ES-I3 (cell line): Measurements from ENCODE around the gene SPG7.

Source experiments
- H3K36me3 ChIP-seq: 2 replicates; pipeline ENCODE4 v1.6.1; 2013; ENCODE audit warnings: mild to moderate bottlenecking, low read length, control low read depth, moderate library complexity; ENCODE audit not compliant: insufficient read depth
- H3K4me1 ChIP-seq: 2 replicates; pipeline ENCODE4 v1.6.1; 2013; ENCODE audit warnings: mild to moderate bottlenecking, control low read depth, low read length; ENCODE audit not compliant: insufficient read depth
- H3K9ac ChIP-seq: 2 replicates; pipeline ENCODE4 v1.6.1; 2013; ENCODE audit warnings: low read depth, mild to moderate bottlenecking, low read length, moderate library complexity
- H3K9me3 ChIP-seq: 2 replicates; pipeline ENCODE4 v1.6.1; 2013; ENCODE audit warnings: mild to moderate bottlenecking, low read length, moderate library complexity; ENCODE audit not compliant: control insufficient read depth, insufficient read depth

SPG7 gene

GRCh38 chr16:89574681-89575246 is 66.6 kb downstream of the SPG7 start:
- Histone ChIP-seq H3K36me3 (peaks cover 3% of the 10 kb centered on the region; the same call in 1 of the 2 replicates), H3K4me1 (peaks cover 10% of the 10 kb centered on the region; the same call in 1 of the 2 replicates), H3K9ac (peak overlapping the region; percentile 68), H3K9me3 (no peaks in the 10 kb centered on the region)

- H3K4me1 ChIP-seq: peaks cover 10% of the 10 kb centered on the region; the same call in 1 of the 2 replicates
Observed at GRCh38 chr16:89575247-89576152, 67.3 kb downstream of the SPG7 start, which contains the start of gene CPNE7. TSS of gene CPNE7 (plus strand) at chr16:89575758. CDS start at chr16:89575898, 140 bp downstream.

GRCh38 chr16:89576153-89577054 is 68.2 kb downstream of the SPG7 start:
- H3K4me1 ChIP-seq: peaks cover 10% of the 10 kb centered on the region; the same call in 1 of the 2 replicates
- peaks cover 3% of the 10 kb centered on the region; the same call in 1 of the 2 replicates for H3K36me3 ChIP-seq
- H3K9me3 ChIP-seq: no peaks in the 10 kb centered on the region
- peak overlapping the region; percentile 51; the same call in 1 of the 2 replicates for H3K9ac ChIP-seq

More at GRCh38 chr16:89575247-89576152, 67.3 kb downstream of the SPG7 start, which contains the start of gene CPNE7:
- Histone ChIP-seq H3K9ac (peak within 1 kb of the TSS; percentile 68), H3K9me3 (no peaks in the 10 kb centered on the region), H3K36me3 (peaks cover 3% of the 10 kb centered on the region; the same call in 1 of the 2 replicates)

GRCh38 chr16:89577055-89577759 is 69.0 kb downstream of the SPG7 start:
- peaks cover 3% of the 10 kb centered on the region; the same call in 1 of the 2 replicates for H3K36me3 ChIP-seq

GRCh38 chr16:89579351-89579750 is 71.1 kb downstream of the SPG7 start:
- H3K9ac ChIP-seq: no peak overlapping the region
- H3K36me3 ChIP-seq: peaks cover 3% of the 10 kb centered on the region; the same call in 1 of the 2 replicates
- H3K9me3 ChIP-seq: no peaks in the 10 kb centered on the region
- peaks cover 1% of the 10 kb centered on the region; the same call in 1 of the 2 replicates for H3K4me1 ChIP-seq

More at GRCh38 chr16:89577055-89577759, 69.0 kb downstream of the SPG7 start:
- H3K9ac ChIP-seq: peak overlapping the region; percentile 51; the same call in 1 of the 2 replicates
- peaks cover 10% of the 10 kb centered on the region; the same call in 1 of the 2 replicates for H3K4me1 ChIP-seq
- no peaks in the 10 kb centered on the region for H3K9me3 ChIP-seq

- H3K4me1 ChIP-seq: no peaks in the 10 kb centered on the region; the same call in 1 of the 2 replicates
- no peaks in the 10 kb centered on the region for H3K9me3 ChIP-seq
- no peak overlapping the region for H3K9ac ChIP-seq
- H3K36me3 ChIP-seq: peaks cover 3% of the 10 kb centered on the region; the same call in 1 of the 2 replicates
Observed at GRCh38 chr16:89581045-89581695, 73.0 kb downstream of the SPG7 start.

- peaks cover 3% of the 10 kb centered on the region; the same call in 1 of the 2 replicates for H3K36me3 ChIP-seq
- H3K4me1 ChIP-seq: no peaks in the 10 kb centered on the region; the same call in 1 of the 2 replicates
- no peaks in the 10 kb centered on the region for H3K9me3 ChIP-seq
- no peak overlapping the region for H3K9ac ChIP-seq
Observed at GRCh38 chr16:89581861-89582563, 73.8 kb downstream of the SPG7 start.

- no peaks in the 10 kb centered on the region for H3K9me3 ChIP-seq
- H3K4me1 ChIP-seq: no peaks in the 10 kb centered on the region; the same call in 1 of the 2 replicates
- H3K9ac ChIP-seq: no peak overlapping the region
- H3K36me3 ChIP-seq: peaks cover 3% of the 10 kb centered on the region; the same call in 1 of the 2 replicates
Observed at GRCh38 chr16:89582614-89583196, 74.5 kb downstream of the SPG7 start.

GRCh38 chr16:89583197-89583894 is 75.1 kb downstream of the SPG7 start:
- H3K9ac ChIP-seq: no peak overlapping the region

GRCh38 chr16:89583895-89584644 is 75.9 kb downstream of the SPG7 start:
- Histone ChIP-seq H3K4me1 (no peaks in the 10 kb centered on the region; the same call in 1 of the 2 replicates), H3K36me3 (peaks cover 2% of the 10 kb centered on the region; the same call in 1 of the 2 replicates)

More at GRCh38 chr16:89583197-89583894, 75.1 kb downstream of the SPG7 start:
- no peaks in the 10 kb centered on the region; the same call in 1 of the 2 replicates for H3K9me3 ChIP-seq
- no peaks in the 10 kb centered on the region; the same call in 1 of the 2 replicates for H3K4me1 ChIP-seq
- peaks cover 3% of the 10 kb centered on the region; the same call in 1 of the 2 replicates for H3K36me3 ChIP-seq

More at GRCh38 chr16:89583895-89584644, 75.9 kb downstream of the SPG7 start:
- Histone ChIP-seq H3K9ac (no peak overlapping the region), H3K9me3 (no peaks in the 10 kb centered on the region; the same call in 1 of the 2 replicates)
